Psoas muscle (tissue), 8 donors: ENCODE results near the gene NPSR1. TPM values are rescaled to one million over a fixed set of nuclear protein-coding genes. Genes with fewer than 3 reads are reported as not detected.

Source experiments
- ATAC-seq, 4 donors: fragments of 200-7000 bp; cut with Tn5 transposase; one replicate each; pipeline ENCODE4 v1.9.1; 2020; ENCODE audit warnings: moderate library complexity in 3 of 4, mild to moderate bottlenecking in 2 of 4
- DNase-seq, 2 donors: peaks; one replicate each; pipeline ENCODE4 v3.0.0-alpha.2; 2020
- H3K27ac ChIP-seq: fragments of 200-600 bp; one replicate; pipeline ENCODE4 v1.8.0; 2022
- H3K27me3 ChIP-seq, 3 donors: fragments of 200-600 bp in 1 of 3; one replicate each; pipeline versions ENCODE4 v1.6.1 to v1.8.0; 2013 to 2022; ENCODE audit warnings: low read length in 2 of 3, mild to moderate bottlenecking in 2 of 3, moderate library complexity in 1 of 3; ENCODE audit not compliant: insufficient read depth in 3 of 3
- H3K36me3 ChIP-seq, 2 donors: fragments of 200-600 bp in 1 of 2; one replicate each; pipeline versions ENCODE4 v1.6.1 to v1.8.0; 2013 to 2022; ENCODE audit warnings: low read depth in 1 of 2, mild to moderate bottlenecking in 1 of 2, moderate library complexity in 1 of 2; ENCODE audit not compliant: insufficient read depth in 1 of 2
- H3K4me1 ChIP-seq: fragments of 200-600 bp; one replicate; pipeline ENCODE4 v1.8.0; 2022
- H3K4me3 ChIP-seq: fragments of 200-600 bp; one replicate; pipeline ENCODE4 v1.8.0; 2022; ENCODE audit warnings: mild to moderate bottlenecking
- H3K9me3 ChIP-seq: fragments of 200-600 bp; one replicate; pipeline ENCODE4 v1.8.0; 2022
- WGBS, 3 donors: extraction: QIAGEN DNeasy Blood & Tissue Kit; methylation state at CpG; one replicate each; pipeline versions ENCODE4 v1.1.6 to v1.1.7; 2013; 5-methylcytosine and 5-hydroxymethylcytosine counted together
- intact Hi-C, 2 donors: fragments of 100-400 bp; cut with DNase I; formaldehyde crosslinking; loops; one replicate each; pipeline versions ENCODE4 v1.11.0 to v1.14.2; 2022
- polyA plus RNA-seq, 3 donors: library from polyadenylated mRNA; stranded (reverse); fragments of 200-250 nt; gene quantifications; one replicate each; pipeline ENCODE4 v1.2.3, GENCODE V29; 2013
- total RNA-seq, 4 donors: library from RNA; stranded (reverse); fragmentation: NEBNext Ultra II Directional in 2 of 4; extraction: Animal tissue kit (Norgen Biotek cat#: 25700) in 2 of 4; gene quantifications; one replicate each; pipeline versions ENCODE4 v1.2.1 to v1.2.4, GENCODE V29; 2021 to 2023
- TF ChIP-seq, protein P1 (sequence below): fragments of 200-600 bp; IDR thresholded peaks from one replicate; pipeline ENCODE4 v1.8.0; 2022; ENCODE audit warnings: antibody characterized with exemption
- donor health status: healthy with polysubstance abuse.
- donor health status: DM: no; HTN: no; CAD: no; lungs with moderate emphysema.
- donor health status: Bipolar disorder and iron deficiency.
- donor health status: healthy.
- donor health status: DM: yes; HTN: yes; CAD: no.
- donor health status: DM: no; HTN: no; CAD: no.
- donor health status: DM: no; HTN: no; CAD: no.
- donor health status: DM: yes; HTN: yes; CAD: no.

The NPSR1 gene
- total and polyA plus RNA-seq, 7 donors = not detected

DNA sequence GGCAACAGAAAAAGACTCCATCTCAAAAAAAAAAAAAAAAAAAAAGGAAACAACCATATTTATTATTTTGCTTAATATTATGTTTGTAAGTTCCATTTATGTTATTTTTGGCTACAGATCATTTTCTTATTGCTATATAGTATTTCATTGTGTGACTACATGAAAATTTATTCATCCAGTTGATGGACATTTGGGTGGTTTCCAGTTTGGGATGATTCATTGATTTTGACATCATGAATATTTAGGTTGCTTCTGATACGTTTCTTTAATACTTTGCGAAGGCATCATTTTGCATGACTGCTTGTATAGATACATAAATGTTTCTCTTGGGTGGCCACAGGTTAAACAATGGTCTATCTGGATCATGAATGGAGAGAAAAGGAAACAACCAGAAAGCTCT is 2.0 kb upstream of the NPSR1 start:
- intact Hi-C loops = no loop called here
- Histone ChIP-seq H3K4me1 (no peaks in the 10 kb centered on the region), H3K4me3 (no peak overlapping the region), H3K27ac (no peak overlapping the region), H3K27me3 (peaks cover 0 to 2% (median 0%) of the 10 kb centered on the region in 3 donors), H3K9me3 (no peaks in the 10 kb centered on the region), H3K36me3 (no peaks in the 10 kb centered on the region)
- TF ChIP-seq, protein P1, sequence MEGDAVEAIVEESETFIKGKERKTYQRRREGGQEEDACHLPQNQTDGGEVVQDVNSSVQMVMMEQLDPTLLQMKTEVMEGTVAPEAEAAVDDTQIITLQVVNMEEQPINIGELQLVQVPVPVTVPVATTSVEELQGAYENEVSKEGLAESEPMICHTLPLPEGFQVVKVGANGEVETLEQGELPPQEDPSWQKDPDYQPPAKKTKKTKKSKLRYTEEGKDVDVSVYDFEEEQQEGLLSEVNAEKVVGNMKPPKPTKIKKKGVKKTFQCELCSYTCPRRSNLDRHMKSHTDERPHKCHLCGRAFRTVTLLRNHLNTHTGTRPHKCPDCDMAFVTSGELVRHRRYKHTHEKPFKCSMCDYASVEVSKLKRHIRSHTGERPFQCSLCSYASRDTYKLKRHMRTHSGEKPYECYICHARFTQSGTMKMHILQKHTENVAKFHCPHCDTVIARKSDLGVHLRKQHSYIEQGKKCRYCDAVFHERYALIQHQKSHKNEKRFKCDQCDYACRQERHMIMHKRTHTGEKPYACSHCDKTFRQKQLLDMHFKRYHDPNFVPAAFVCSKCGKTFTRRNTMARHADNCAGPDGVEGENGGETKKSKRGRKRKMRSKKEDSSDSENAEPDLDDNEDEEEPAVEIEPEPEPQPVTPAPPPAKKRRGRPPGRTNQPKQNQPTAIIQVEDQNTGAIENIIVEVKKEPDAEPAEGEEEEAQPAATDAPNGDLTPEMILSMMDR = no peak
- no peak for ATAC-seq
- DNase-seq = no peak
- WGBS, 3 donors = 82 to 87% (median 87%) methylated on average over 2 of the region's 2 CpGs

DNA sequence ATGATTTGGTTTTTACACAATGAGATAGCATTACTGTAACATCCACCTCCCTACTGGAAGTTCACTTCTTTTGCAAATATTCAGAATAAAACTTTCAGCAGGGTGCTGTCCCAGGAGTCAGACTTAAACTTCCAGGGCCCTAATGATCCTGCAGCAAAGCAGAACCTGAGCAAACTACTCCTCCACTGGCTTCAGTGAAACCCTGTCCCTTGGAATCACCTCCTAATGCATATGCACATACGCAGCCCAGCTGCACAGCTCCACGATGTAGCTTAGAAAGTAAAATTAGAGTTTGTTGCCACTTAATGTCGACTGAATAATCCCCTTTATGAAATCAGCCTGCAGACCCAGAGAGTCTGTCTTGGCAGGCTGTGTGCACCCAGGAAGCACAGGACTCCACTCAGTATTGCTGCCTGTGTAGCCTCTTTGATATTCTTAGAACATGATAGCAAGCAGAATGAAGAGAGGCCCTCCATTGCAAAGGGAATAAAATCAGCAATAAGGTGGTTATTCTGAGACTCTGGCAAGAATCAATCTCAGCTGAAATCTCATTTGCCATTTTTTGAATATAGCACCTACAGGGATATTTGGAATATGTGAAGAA is 1.6 kb downstream of the NPSR1 start:
- Histone ChIP-seq H3K4me1 (no peaks in the 10 kb centered on the region), H3K9me3 (no peaks in the 10 kb centered on the region), H3K27ac (no peak overlapping the region), H3K4me3 (no peak overlapping the region), H3K36me3 (no peaks in the 10 kb centered on the region), H3K27me3 (peaks cover 0 to 2% (median 0%) of the 10 kb centered on the region in 3 donors)
- DNase-seq (no peak), ATAC-seq (no peak)
- 21 to 31% (median 28%) methylated on average over 3 of the region's 3 CpGs for WGBS, 3 donors
- intact Hi-C loops = no loop called here
- TF ChIP-seq, protein P1 = no peak

DNA sequence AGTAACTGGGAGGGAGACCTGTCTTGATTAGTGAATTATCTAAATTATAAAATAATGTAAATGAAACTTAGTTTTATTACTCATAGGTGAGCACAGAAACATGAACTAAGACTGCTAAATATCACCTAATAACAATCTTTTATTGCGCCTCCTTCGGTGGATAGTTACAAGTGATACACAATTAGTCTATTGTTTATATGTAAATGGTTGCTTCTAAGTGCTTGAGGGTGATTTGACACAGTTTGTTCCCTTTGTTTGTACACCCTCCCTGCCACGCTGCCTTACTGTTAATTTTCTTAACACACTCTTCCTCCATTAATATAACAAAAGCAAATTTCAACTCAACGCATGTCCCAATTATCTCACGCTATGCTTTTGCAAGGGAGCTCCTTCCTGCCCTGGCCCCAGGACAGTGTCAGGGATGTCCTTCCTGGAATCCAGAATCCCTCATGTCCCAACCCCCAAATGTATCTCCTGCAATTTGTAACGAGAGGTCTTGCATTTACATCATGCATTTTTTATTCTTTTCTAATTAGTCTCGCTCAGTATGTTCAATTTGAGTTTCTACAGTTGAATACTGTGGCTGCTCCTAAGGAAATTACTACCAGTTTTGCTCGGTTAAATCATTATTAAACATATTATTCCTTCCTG is 4.2 kb downstream of the NPSR1 start:
- WGBS, 3 donors = 50 to 60% (median 54%) methylated on average over 8 of the region's 8 CpGs
- H3K27ac ChIP-seq = no peak overlapping the region
- no peak overlapping the region for H3K4me3 ChIP-seq
- intact Hi-C loops = no loop called here
- H3K4me1 ChIP-seq = no peaks in the 10 kb centered on the region
- DNase-seq = no peak
- ATAC-seq = no peak
- H3K36me3 ChIP-seq = no peaks in the 10 kb centered on the region
- peaks cover 0 to 2% (median 0%) of the 10 kb centered on the region in 3 donors for H3K27me3 ChIP-seq
- H3K9me3 ChIP-seq = no peaks in the 10 kb centered on the region
- TF ChIP-seq, protein P1 = no peak

DNA sequence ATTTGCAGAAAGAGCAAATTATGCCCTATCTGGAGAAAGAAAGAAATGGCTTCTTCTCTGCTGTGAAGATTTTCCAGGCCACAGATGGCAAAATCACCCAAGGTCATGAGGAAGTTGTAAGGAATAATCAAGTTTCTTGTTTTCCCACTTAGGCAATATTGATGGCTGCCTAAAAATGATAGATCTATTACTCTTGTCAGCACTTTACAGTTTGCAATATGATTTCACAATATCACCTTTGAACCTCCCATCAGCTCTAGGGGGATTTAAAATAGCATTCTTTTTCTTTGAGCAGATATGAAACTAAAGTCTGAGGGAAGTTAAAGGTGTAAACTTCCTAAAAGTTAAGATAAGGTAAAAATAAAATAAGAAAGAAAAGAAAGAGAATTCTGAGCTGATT is 6.7 kb downstream of the NPSR1 start:
- no peak for ATAC-seq
- no peak overlapping the region for H3K27ac ChIP-seq
- no peaks in the 10 kb centered on the region for H3K36me3 ChIP-seq
- TF ChIP-seq, protein P1 = no peak
- no peak overlapping the region for H3K4me3 ChIP-seq
- no peaks in the 10 kb centered on the region for H3K9me3 ChIP-seq
- no peaks in the 10 kb centered on the region for H3K4me1 ChIP-seq
- intact Hi-C loops = no loop called here
- no peak for DNase-seq
- no peaks in the 10 kb centered on the region for H3K27me3 ChIP-seq

DNA sequence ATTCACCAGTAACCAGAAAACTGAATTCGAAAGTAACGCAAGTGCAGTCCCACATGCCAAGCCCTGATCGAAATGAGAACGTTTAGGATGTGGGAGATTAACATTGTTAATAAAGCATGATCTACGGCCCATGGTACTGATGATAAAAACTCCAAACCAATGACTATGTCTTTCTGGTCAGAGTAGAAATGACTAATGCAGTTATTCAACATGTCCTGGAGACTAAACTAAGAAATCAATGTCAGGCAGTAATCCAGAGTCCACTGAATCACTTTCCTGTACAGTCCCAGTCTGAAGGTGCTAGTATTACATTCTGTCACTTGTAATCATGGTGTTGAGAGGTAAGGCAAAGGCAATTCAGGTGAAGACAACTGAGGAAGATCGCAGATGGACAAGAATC is 14.4 kb downstream of the NPSR1 start:
- no peaks in the 10 kb centered on the region for H3K4me1 ChIP-seq
- 87 to 89% (median 88%) methylated on average over 6 of the region's 6 CpGs for WGBS, 3 donors
- ATAC-seq = no peak
- DNase-seq = no peak
- no peaks in the 10 kb centered on the region for H3K36me3 ChIP-seq
- H3K27ac ChIP-seq = no peak overlapping the region
- H3K4me3 ChIP-seq = no peak overlapping the region
- intact Hi-C loops = no loop called here
- TF ChIP-seq, protein P1 = no peak
- no peaks in the 10 kb centered on the region for H3K9me3 ChIP-seq
- no peaks in the 10 kb centered on the region for H3K27me3 ChIP-seq
